CD14-positive monocyte (primary cell): ENCODE results near the gene RGL1. TPM values are rescaled to one million over a fixed set of nuclear protein-coding genes. Genes with fewer than 3 reads are reported as not detected.

Experiments used
- DNase-seq, 3 donors: peaks; one replicate each; pipeline ENCODE4 v3.0.0-alpha.2; 2011 to 2022
- H2AFZ ChIP-seq: 2 replicates; pipeline ENCODE4 v1.6.0; 2012; ENCODE audit warnings: mild to moderate bottlenecking, low read depth, low read length, inconsistent platforms; ENCODE audit not compliant: insufficient read depth, poor library complexity, severe bottlenecking
- H3K27ac ChIP-seq, 2 donors: 1 replicate in 1 of 2; 2 replicates in 1 of 2; pipeline ENCODE4 v1.5.1; 2012 to 2013; ENCODE audit warnings: low read length in 2 of 2, control low read depth in 1 of 2, inconsistent platforms in 1 of 2, low read depth in 1 of 2, mild to moderate bottlenecking in 1 of 2
- H3K27me3 ChIP-seq, 2 donors: one replicate each; pipeline versions ENCODE4 v1.6.0 to v1.6.1; 2011 to 2013; ENCODE audit warnings: low read length in 2 of 2; ENCODE audit not compliant: control insufficient read depth in 2 of 2, insufficient read depth in 2 of 2
- H3K36me3 ChIP-seq, 2 donors: replicated peaks in 1 of 2; 1 replicate in 1 of 2; 2 replicates in 1 of 2; pipeline versions ENCODE4 v1.5.1 to v1.6.1; 2012 to 2013; ENCODE audit warnings: low read length in 2 of 2, control low read depth in 1 of 2, inconsistent platforms in 1 of 2, mild to moderate bottlenecking in 1 of 2; ENCODE audit not compliant: insufficient read depth in 2 of 2, control insufficient read depth in 1 of 2
- H3K4me1 ChIP-seq, 2 donors: 1 replicate in 1 of 2; 2 replicates in 1 of 2; pipeline versions ENCODE4 v1.5.1 to v1.6.1; 2012 to 2013; ENCODE audit warnings: low read length in 2 of 2, control low read depth in 1 of 2, inconsistent platforms in 1 of 2, mild to moderate bottlenecking in 1 of 2, moderate library complexity in 1 of 2; ENCODE audit not compliant: insufficient read depth in 2 of 2, control insufficient read depth in 1 of 2
- H3K4me2 ChIP-seq: replicated peaks from 2 replicates; pipeline ENCODE3; 2012; ENCODE audit warnings: low read length, moderate library complexity, mild to moderate bottlenecking; ENCODE audit not compliant: poor library complexity, severe bottlenecking; ENCODE audit errors: extremely low read depth
- H3K4me3 ChIP-seq, 3 experiments: fragments of 200-600 bp in 1 of 3; sonication (generic) in 1 of 3; replicated peaks in 1 of 3; 1 replicate in 2 of 3; 2 replicates in 1 of 3; pipeline ENCODE4 v1.5.1; 2011 to 2013; ENCODE audit warnings: low read length in 3 of 3, mild to moderate bottlenecking in 3 of 3, control low read depth in 2 of 3, low read depth in 2 of 3, inconsistent platforms in 1 of 3, moderate library complexity in 1 of 3
- H3K79me2 ChIP-seq: 2 replicates; pipeline ENCODE4 v1.6.0; 2012; ENCODE audit warnings: mild to moderate bottlenecking, control low read depth, inconsistent platforms, low read length, moderate library complexity; ENCODE audit not compliant: insufficient read depth
- H3K9ac ChIP-seq: 2 replicates; pipeline ENCODE4 v1.6.0; 2017; ENCODE audit warnings: low read length, mild to moderate bottlenecking; ENCODE audit not compliant: insufficient read depth, poor library complexity, severe bottlenecking
- H3K9me3 ChIP-seq, 2 donors: replicated peaks in 1 of 2; 1 replicate in 1 of 2; 2 replicates in 1 of 2; pipeline versions ENCODE4 v1.5.1 to v1.6.1; 2012 to 2013; ENCODE audit warnings: low read length in 2 of 2, control low read depth in 1 of 2; ENCODE audit not compliant: control insufficient read depth in 1 of 2, insufficient read depth in 1 of 2
- H4K20me1 ChIP-seq: 2 replicates; pipeline ENCODE4 v1.6.0; 2012; ENCODE audit warnings: mild to moderate bottlenecking, low read length, control low read depth, moderate library complexity; ENCODE audit not compliant: insufficient read depth
- H3K27ac Mint-ChIP-seq, 7 donors: one replicate each; pipeline ENCODE4 v1.8.0; 2020; ENCODE audit warnings: mild to moderate bottlenecking in 7 of 7, mixed read lengths in 7 of 7, moderate library complexity in 6 of 7, inconsistent platforms in 2 of 7
- H3K27me3 Mint-ChIP-seq, 3 donors: one replicate each; pipeline ENCODE4 v1.8.0; 2021 to 2022; ENCODE audit warnings: low read depth in 3 of 3, mild to moderate bottlenecking in 3 of 3, mixed read lengths in 3 of 3, moderate library complexity in 3 of 3, inconsistent platforms in 1 of 3
- H3K36me3 Mint-ChIP-seq, 2 donors: one replicate each; pipeline ENCODE4 v1.8.0; 2020; ENCODE audit warnings: mixed read lengths in 2 of 2, inconsistent platforms in 1 of 2, mild to moderate bottlenecking in 1 of 2
- H3K4me1 Mint-ChIP-seq: one replicate; pipeline ENCODE4 v1.8.0; 2020; ENCODE audit warnings: mild to moderate bottlenecking, mixed read lengths
- H3K4me3 Mint-ChIP-seq, 2 donors: one replicate each; pipeline ENCODE4 v1.8.0; 2020; ENCODE audit warnings: mild to moderate bottlenecking in 2 of 2, mixed read lengths in 2 of 2, moderate library complexity in 1 of 2
- H3K9me3 Mint-ChIP-seq, 7 donors: one replicate each; pipeline ENCODE4 v1.8.0; 2020 to 2022; ENCODE audit warnings: mixed read lengths in 7 of 7, mild to moderate bottlenecking in 6 of 7, moderate library complexity in 6 of 7, inconsistent platforms in 2 of 7
- CTCF ChIP-seq: fragments of 200-600 bp; IDR thresholded peaks from one replicate; pipeline ENCODE4 v1.8.0; 2022; ENCODE audit warnings: antibody characterized with exemption, mild to moderate bottlenecking
- WGBS: methylation state at CpG from one replicate; pipeline ENCODE4 v1.1.5; 2013; ENCODE audit warnings: missing lambda C conversion rate; ENCODE audit not compliant: insufficient coverage; 5-methylcytosine and 5-hydroxymethylcytosine counted together
- intact Hi-C, 2 donors: fragments of 100-400 bp; cut with micrococcal nuclease; formaldehyde crosslinking; loops; one replicate each; pipeline versions ENCODE4 v1.15.0 to v1.15.1; 2023
- polyA plus RNA-seq, 3 donors: library from polyadenylated mRNA; depleted of rRNA in 1 of 3; unstranded in 2 of 3; stranded (reverse) in 1 of 3; fragments of 300-500 nt in 2 of 3; fragments of >200 nt in 1 of 3; fragmentation: Illumina TruSeq in 2 of 3; gene quantifications; 1 replicate in 2 of 3; 2 replicates in 1 of 3; pipeline ENCODE4 v1.2.3, GENCODE V29; 2012 to 2021

RGL1 gene
- polyA plus RNA-seq, 3 donors = 1.2 to 3.3 (median 2.0) TPM

- H3K36me3 Mint-ChIP-seq = peaks cover 2 to 7% of the 10 kb centered on the region in 2 donors
- Histone ChIP-seq H2AFZ (no peak overlapping the region), H3K27ac (no peak overlapping the region), H3K4me3 (peak overlapping the region in 1 of 3 experiments; percentile 35), H3K9me3 (peaks cover under 1 to 5% of the 10 kb centered on the region in 2 donors), H3K4me1 (peaks cover 45 to 55% of the 10 kb centered on the region in 2 donors), H3K4me2 (peak overlapping the region; percentile 94), H3K36me3 (no peaks in the 10 kb centered on the region), H3K27me3 (peaks cover 16 to 20% of the 10 kb centered on the region in 2 donors), H3K79me2 (no peaks in the 10 kb centered on the region), H3K9ac (no peak overlapping the region), H4K20me1 (no peaks in the 10 kb centered on the region)
- TF ChIP-seq CTCF = no peak
- peaks cover 42% of the 10 kb centered on the region for H3K4me1 Mint-ChIP-seq
- peaks cover 9 to 29% (median 18%) of the 10 kb centered on the region in 3 donors for H3K27me3 Mint-ChIP-seq
- intact Hi-C loops = loop anchor here in 1 of 2 donors (10.0 kb wide), 1 partner anchor 108 kb away; no protein-coding TSS in a partner anchor
- no peak for DNase-seq
- H3K4me3 Mint-ChIP-seq = peak overlapping the region in 1 of 2 donors; percentile 68
- no CpG with 5 or more reads among the region's 1 CpG for WGBS
- peaks cover 1 to 16% (median 6%) of the 10 kb centered on the region in 7 donors for H3K9me3 Mint-ChIP-seq
- H3K27ac Mint-ChIP-seq = peak overlapping the region in 3 of 7 donors; percentile 8 to 83 (median 60)
Measured at GRCh38 chr1:183806675-183807074, 1.8 kb downstream of the RGL1 start.

GRCh38 chr1:183807549-183808168 is 2.7 kb downstream of the RGL1 start:
- Histone ChIP-seq H3K4me2 (peak overlapping the region; percentile 1), H3K27ac (peak overlapping the region; percentile 14 to 56)

More at GRCh38 chr1:183807549-183808168, 2.7 kb downstream of the RGL1 start:
- intact Hi-C loops = loop anchor here in 1 of 2 donors (10.0 kb wide), 1 partner anchor 107 kb away; no protein-coding TSS in a partner anchor
- no peak for TF ChIP-seq CTCF
- Mint-ChIP-seq H3K9me3 (peaks cover 0 to 8% (median 0%) of the 10 kb centered on the region in 7 donors), H3K4me1 (peaks cover 42% of the 10 kb centered on the region), H3K27ac (peak overlapping the region; percentile 51 to 83 (median 74)), H3K27me3 (peaks cover 9 to 30% (median 18%) of the 10 kb centered on the region in 3 donors), H3K36me3 (peaks cover 4 to 7% of the 10 kb centered on the region in 2 donors), H3K4me3 (peak overlapping the region; percentile 16 to 49)
- H4K20me1 ChIP-seq = no peaks in the 10 kb centered on the region
- H3K36me3 ChIP-seq = no peaks in the 10 kb centered on the region
- no peak overlapping the region for H3K9ac ChIP-seq
- H3K9me3 ChIP-seq = no peaks in the 10 kb centered on the region
- H2AFZ ChIP-seq = no peak overlapping the region
- H3K27me3 ChIP-seq = peaks cover 16 to 20% of the 10 kb centered on the region in 2 donors
- no peak overlapping the region for H3K4me3 ChIP-seq
- WGBS = 10% methylated on average over 1 of the region's 2 CpGs
- peaks cover 45 to 55% of the 10 kb centered on the region in 2 donors for H3K4me1 ChIP-seq
- H3K79me2 ChIP-seq = no peaks in the 10 kb centered on the region
- DNase-seq = peak; percentile 36 to 76 (median 44)
